HG03354 (cell line): ENCODE data around the gene SSBP2.

ENCODE experiments used
- ATAC-seq: cut with Tn5 transposase; IDR thresholded peaks from one replicate; pipeline ENCODE4 v1.9.1; 2021; ENCODE audit warnings: mild to moderate bottlenecking; ENCODE audit not compliant: unreplicated experiment, poor library complexity, severe bottlenecking

Gene SSBP2

DNA sequence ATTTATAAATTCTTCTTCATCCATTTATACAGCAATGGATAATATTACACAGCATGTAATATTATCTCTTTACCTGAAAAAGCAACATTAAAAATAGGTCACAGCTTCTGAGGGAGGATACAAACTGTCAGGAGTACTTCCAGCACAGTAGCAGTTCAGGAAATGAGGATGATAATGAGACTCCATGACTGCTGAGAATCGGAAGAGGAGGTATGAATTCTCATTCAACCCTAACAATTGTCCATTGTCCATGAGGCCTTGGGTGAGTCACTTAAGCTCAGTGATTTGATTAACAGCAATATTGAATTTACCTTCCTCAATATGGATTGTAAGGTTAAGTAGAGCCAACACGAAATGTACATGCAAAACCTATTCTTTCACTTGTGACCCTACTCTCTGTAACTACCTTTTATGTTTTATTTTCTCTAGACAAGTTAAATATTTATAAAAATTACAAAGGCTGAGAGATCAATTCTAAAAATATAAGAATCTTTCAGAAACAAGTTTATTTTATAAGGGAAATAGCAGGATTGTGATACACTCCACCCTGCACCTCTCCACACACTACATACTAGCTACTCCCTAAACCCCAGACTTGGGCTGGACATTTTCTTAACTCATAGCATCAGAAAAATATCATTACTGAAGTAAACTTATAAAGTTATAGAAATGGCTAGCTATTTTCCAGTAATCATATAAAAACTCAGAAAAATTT lies 197.9 kb downstream of the SSBP2 start:
- no peak for ATAC-seq

GRCh38 chr5:81549123-81549522 lies 201.8 kb downstream of the SSBP2 start:
- ATAC-seq: no peak

GRCh38 chr5:81547001-81547400 lies 203.9 kb downstream of the SSBP2 start:
- ATAC-seq: no peak

- no peak for ATAC-seq
Measured at GRCh38 chr5:81545911-81546310, 205.0 kb downstream of the SSBP2 start.

GRCh38 chr5:81544351-81545018 lies 206.4 kb downstream of the SSBP2 start:
- ATAC-seq: no peak

GRCh38 chr5:81542242-81542641 lies 208.7 kb downstream of the SSBP2 start:
- ATAC-seq: no peak

- no peak for ATAC-seq
Measured at GRCh38 chr5:81537905-81538547, 212.9 kb downstream of the SSBP2 start.

- no peak for ATAC-seq
Measured at GRCh38 chr5:81534441-81534840, 216.5 kb downstream of the SSBP2 start.

- no peak for ATAC-seq
Measured at GRCh38 chr5:81533629-81534405, 217.1 kb downstream of the SSBP2 start.

GRCh38 chr5:81530919-81531318 lies 220.0 kb downstream of the SSBP2 start:
- ATAC-seq: no peak

DNA sequence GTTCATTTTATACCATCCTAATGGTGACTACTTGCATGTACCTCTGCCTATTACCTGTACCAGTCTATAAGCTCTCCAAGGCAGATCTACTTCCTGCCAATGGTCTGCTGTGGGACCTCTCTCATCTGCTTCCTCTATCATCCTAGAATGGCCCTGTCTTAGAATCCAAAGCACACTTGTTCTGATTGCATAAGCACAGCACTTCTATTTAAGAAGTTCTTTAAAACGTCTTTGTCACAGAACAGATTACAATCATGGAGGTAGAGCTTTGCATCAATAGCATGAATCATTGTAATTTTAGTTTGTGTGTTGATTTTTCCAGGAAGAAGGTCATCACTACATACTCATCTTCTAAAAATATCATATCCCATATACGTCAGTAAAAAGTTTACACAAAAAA lies 225.2 kb downstream of the SSBP2 start:
- ATAC-seq: no peak

GRCh38 chr5:81524015-81524414 lies 226.9 kb downstream of the SSBP2 start:
- ATAC-seq: no peak

- no peak for ATAC-seq
Measured at GRCh38 chr5:81522571-81522970, 228.3 kb downstream of the SSBP2 start.

GRCh38 chr5:81520769-81521168 lies 230.1 kb downstream of the SSBP2 start:
- no peak for ATAC-seq

DNA sequence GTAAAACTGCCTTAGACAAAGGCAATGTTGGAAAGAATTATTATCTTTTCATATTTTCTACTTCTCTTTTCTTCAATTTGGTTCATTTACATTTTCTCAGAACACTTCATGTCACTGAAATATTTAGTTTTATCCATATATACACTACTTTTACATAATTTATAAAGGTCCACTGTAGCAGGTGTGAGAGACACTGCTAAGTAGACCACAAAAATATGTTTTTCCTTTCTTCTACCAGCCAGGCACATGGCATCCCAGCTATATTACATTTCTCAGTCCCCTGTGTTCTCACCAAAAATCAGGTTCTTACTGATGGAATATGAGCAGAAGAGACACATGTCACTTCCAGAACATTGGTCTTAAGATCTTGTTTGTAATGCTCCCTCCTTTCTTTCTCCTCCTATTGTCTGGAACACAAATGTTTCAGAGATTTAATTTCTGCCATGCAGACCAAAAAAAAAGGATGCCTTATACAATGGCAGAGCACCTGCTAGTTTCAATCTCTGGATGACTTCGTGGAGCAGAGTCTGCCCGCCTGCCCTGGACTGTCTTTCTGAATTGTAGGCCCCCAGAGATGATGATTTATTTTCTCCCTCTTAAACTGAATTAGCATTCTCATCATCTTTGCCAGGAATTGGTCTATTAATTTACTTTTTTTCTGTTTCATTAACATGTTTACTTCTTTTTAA lies 231.5 kb downstream of the SSBP2 start:
- ATAC-seq: no peak

- ATAC-seq: no peak
Measured at GRCh38 chr5:81517462-81517861, 233.4 kb downstream of the SSBP2 start.

DNA sequence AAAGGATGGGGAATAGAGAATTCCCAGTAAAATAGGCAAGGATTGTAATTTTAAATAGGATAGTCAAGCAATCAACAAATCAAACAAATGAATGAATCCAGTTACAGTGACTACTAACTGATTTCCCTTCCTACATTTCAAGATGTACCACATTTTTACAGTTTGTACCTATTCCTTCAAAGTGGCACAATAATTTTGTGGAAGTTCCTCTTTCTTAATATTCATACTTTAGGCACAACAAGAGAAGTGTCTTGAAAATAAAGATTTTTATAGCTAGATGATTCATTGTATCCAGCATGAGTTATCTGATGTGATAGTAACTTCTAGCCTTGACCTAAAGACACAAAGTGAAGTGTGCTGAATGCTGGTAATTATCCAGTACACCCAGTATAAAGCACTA lies 234.8 kb downstream of the SSBP2 start:
- ATAC-seq: no peak

DNA sequence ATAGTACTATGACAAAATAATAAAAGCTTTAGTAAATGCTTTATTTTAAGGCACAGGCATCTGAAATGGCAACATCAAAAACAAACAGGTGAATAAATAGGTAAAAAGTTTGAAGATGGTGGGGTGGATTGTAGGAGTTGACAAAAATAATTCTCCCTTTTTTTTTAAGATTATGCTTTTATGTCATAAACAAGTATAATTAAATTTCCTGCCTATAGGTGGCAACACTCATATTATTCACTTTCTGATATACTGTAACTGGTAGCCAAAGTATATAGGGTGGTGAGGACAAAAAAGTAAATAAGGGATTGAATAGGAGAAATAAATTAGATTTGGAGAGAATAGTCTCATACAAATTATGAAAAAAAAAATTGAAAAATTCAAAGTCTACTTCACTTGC lies 236.9 kb downstream of the SSBP2 start:
- no peak for ATAC-seq

GRCh38 chr5:81513473-81513872 lies 237.4 kb downstream of the SSBP2 start:
- ATAC-seq: no peak
